K562 (cell line): ENCODE data around the gene EXD2. TPM values are rescaled to one million over a fixed set of nuclear protein-coding genes. Genes with fewer than 3 reads are reported as not detected.
"Not testable (repeated sequence)": the region's sequence is repeated elsewhere in the genome, so short reads cannot be mapped to it uniquely, and the experiment has no call there.

Experiments used
- ATAC-seq: fragments of 200-7000 bp; cut with Tn5 transposase; 3 replicates; pipeline ENCODE4 v1.9.1; 2020; ENCODE audit warnings: moderate library complexity
- BruUV-seq: library from RNA; stranded (reverse); fragments of 400-500 nt; replicated peaks from 2 replicates; lab custom pipeline; 2021; lab: Mats Ljungman, UMichigan
- CTCF ChIA-PET: fragments of 300-600 bp; formaldehyde crosslinking; extraction: SDS; loops from one replicate; lab custom pipeline; 2021; ENCODE audit warnings: low intra/inter-chr PET ratio; lab: Yijun Ruan, JAX
- POLR2A ChIA-PET: fragments of 300-600, 350-650 bp; sonication (Branson Sonifier 250); formaldehyde crosslinking; extraction: SDS; loops from one replicate; lab custom pipeline; 2021; ENCODE audit warnings: antibody characterized with exemption, inconsistent platforms; lab: Yijun Ruan, JAX
- DNase-seq, 4 experiments: peaks; one replicate each; pipeline versions ENCODE4 v3.0.0 to v3.0.0-alpha.2; 2011 to 2018; ENCODE audit warnings: low spot score in 3 of 4, mixed read lengths in 3 of 4; ENCODE audit errors: extremely low read depth in 1 of 4
- FAIRE-seq: peaks from 2 replicates; lab custom pipeline; 2011; peaks lifted over from hg19 to GRCh38; lab: Jason Lieb, UNC
- H2AFZ ChIP-seq: 2 replicates; pipeline ENCODE4 v1.6.0; 2011; ENCODE audit warnings: low read depth, low read length, control low read depth, inconsistent platforms
- H3K27ac ChIP-seq: fragments of 200-600 bp; 3 replicates; pipeline ENCODE4 v1.8.0; 2011; ENCODE audit warnings: low read depth, mild to moderate bottlenecking, control low read depth, inconsistent platforms, low read length, moderate library complexity, mixed read lengths; ENCODE audit errors: extremely low read depth
- H3K27me3 ChIP-seq, 2 experiments: fragments of 300-600 bp in 1 of 2; 2 replicates in 1 of 2; 3 replicates in 1 of 2; pipeline versions ENCODE4 v1.6.0 to v1.8.0; 2011; ENCODE audit warnings: inconsistent platforms in 2 of 2, low read length in 2 of 2, mild to moderate bottlenecking in 1 of 2, mixed read lengths in 1 of 2, moderate library complexity in 1 of 2; ENCODE audit not compliant: control insufficient read depth in 2 of 2, insufficient read depth in 2 of 2
- H3K36me3 ChIP-seq: fragments of 300-600 bp; 3 replicates; pipeline ENCODE4 v1.8.0; 2011; ENCODE audit warnings: mild to moderate bottlenecking, low read length, inconsistent platforms; ENCODE audit not compliant: control insufficient read depth, insufficient read depth
- H3K4me1 ChIP-seq, 2 experiments: fragments of 200-600 bp in 1 of 2; replicated peaks in 1 of 2; 2 replicates in 1 of 2; 3 replicates in 1 of 2; pipeline versions ENCODE4 v1.5.1 to v1.8.0; 2011; ENCODE audit warnings: inconsistent platforms in 2 of 2, low read length in 2 of 2, mild to moderate bottlenecking in 1 of 2, mixed read lengths in 1 of 2, moderate library complexity in 1 of 2; ENCODE audit not compliant: control insufficient read depth in 2 of 2, insufficient read depth in 2 of 2
- H3K4me2 ChIP-seq: 2 replicates; pipeline ENCODE4 v1.6.1; 2011; ENCODE audit warnings: low read length, control low read depth, inconsistent platforms, mixed read lengths; ENCODE audit not compliant: insufficient read depth
- H3K4me3 ChIP-seq: fragments of 200-600 bp; sonication (generic), shearing (Covaris generic); 2 replicates; pipeline ENCODE4 v1.5.1; 2016; ENCODE audit warnings: control low read depth, inconsistent platforms
- H3K79me2 ChIP-seq: fragments of 200-600 bp; 3 replicates; pipeline ENCODE4 v1.8.0; 2011; ENCODE audit warnings: low read length, inconsistent platforms; ENCODE audit not compliant: control insufficient read depth, insufficient read depth
- H3K9ac ChIP-seq, 2 experiments: 2 replicates each; pipeline versions ENCODE4 v1.6.0 to v1.6.1; 2011; ENCODE audit warnings: low read depth in 2 of 2, low read length in 2 of 2, control low read depth in 1 of 2, inconsistent platforms in 1 of 2, mild to moderate bottlenecking in 1 of 2, mixed read lengths in 1 of 2; ENCODE audit not compliant: insufficient read depth in 1 of 2
- H3K9me1 ChIP-seq: one replicate; pipeline ENCODE4 v1.6.0; 2011; ENCODE audit warnings: inconsistent platforms, mild to moderate bottlenecking, low read length, moderate library complexity; ENCODE audit not compliant: control insufficient read depth, insufficient read depth
- H3K9me3 ChIP-seq: replicated peaks from 2 replicates; pipeline ENCODE4 v1.5.1; 2011; ENCODE audit warnings: low read depth, low read length, inconsistent platforms; ENCODE audit not compliant: control insufficient read depth, insufficient read depth
- H4K20me1 ChIP-seq: replicated peaks from 2 replicates; pipeline ENCODE4 v1.6.1; 2011; ENCODE audit warnings: low read length, inconsistent platforms, mixed read lengths; ENCODE audit not compliant: control insufficient read depth, insufficient read depth
- NRF1 ChIP-seq, 2 experiments: fragments of 450-650 bp; IDR thresholded peaks in 1 of 2; conservative IDR thresholded peaks in 1 of 2; 2 replicates each; pipeline ENCODE4 v1.6.1; 2014; ENCODE audit warnings: mild to moderate bottlenecking in 2 of 2
- ZNF277 ChIP-seq: fragments of 250-450 bp; sonication (Bioruptor Pico); IDR thresholded peaks from 2 replicates; pipeline ENCODE4 v1.8.0; 2022; ENCODE audit warnings: inconsistent platforms, mild to moderate bottlenecking, moderate library complexity, borderline replicate concordance
- WGBS: fragments of 100-300 bp; shearing (Covaris generic); methylation state at CpG from one replicate; pipeline ENCODE4 v1.1.6; 2016; ENCODE audit warnings: low coverage, mixed read lengths; ENCODE audit not compliant: insufficient coverage; ENCODE audit errors: missing lambda C conversion rate; 5-methylcytosine and 5-hydroxymethylcytosine counted together
- in situ Hi-C: fragments of 300-500 bp; cut with MboI; formaldehyde crosslinking; loops from 4 replicates; pipeline ENCODE4 v1.15.0; 2018; ENCODE audit warnings: inconsistent platforms, mixed read lengths
- intact Hi-C: fragments of 100-400 bp; cut with micrococcal nuclease; formaldehyde crosslinking; loops from 2 replicates; pipeline ENCODE4 v1.14.2; 2022
- polyA plus RNA-seq, 8 experiments: library from polyadenylated mRNA; depleted of rRNA in 4 of 8; stranded (reverse) in 5 of 8; unstranded in 3 of 8; fragments of >200 nt; fragmentation: Nextera tagmentation in 2 of 8; fragmentation: Illumina TruSeq in 1 of 8; extraction: Ambion mirVana in 2 of 8; extraction: Trizol in 1 of 8; gene quantifications; 2 replicates each; pipeline versions ENCODE4 v1.2.1 to v1.2.3, GENCODE V29; 2011 to 2014; ENCODE audit warnings: inconsistent platforms in 1 of 8, missing spikeins in 1 of 8
- total RNA-seq, 7 experiments: library from RNA; depleted of rRNA in 6 of 7; stranded (reverse); fragments of >200 nt in 6 of 7; fragmentation: Illumina TruSeq in 2 of 7; extraction: Trizol in 2 of 7; gene quantifications; 2 replicates each; pipeline versions ENCODE4 v1.2.1 to v1.2.3, GENCODE V29; 2011 to 2021; ENCODE audit warnings: low replicate concordance in 1 of 7

EXD2 gene
- total and polyA plus RNA-seq, 9 of the 15 experiments (the other 6 are each of a cell fraction or from before 2014, with no cell fraction given): 1.6 to 7.5 (median 3.7) TPM

- ChIA-PET POLR2A (interaction anchor here (0.5 kb wide), 1 partner anchor 19 kb away, joined by 4 read pairs; no protein-coding TSS in a partner anchor), CTCF (no interaction called here)
- no peaks in the 10 kb centered on the region for H4K20me1 ChIP-seq
- ATAC-seq: no peak
- 42% methylated on average over 2 of the region's 2 CpGs for WGBS
- peak; percentile 50 to 64 for TF ChIP-seq NRF1 (conservative IDR thresholded peaks at IDR 0.05 in 1 of 2, IDR thresholded peaks at IDR 0.05 in 1 of 2)
- TF ChIP-seq ZNF277 (CRISPR knock-in tag): no peak
- FAIRE-seq: no peak
- H3K4me3 ChIP-seq: no peak overlapping the region
- no peak overlapping the region for H3K27ac ChIP-seq
- no TSS peak for BruUV-seq
- H3K4me1 ChIP-seq: no peaks in the 10 kb centered on the region
- H3K9me3 ChIP-seq: no peaks in the 10 kb centered on the region
- no peaks in the 10 kb centered on the region for H3K36me3 ChIP-seq
- in situ Hi-C loops (no loop called here), intact Hi-C loops (no loop called here)
- H2AFZ ChIP-seq: no peak overlapping the region
- H3K79me2 ChIP-seq: no peaks in the 10 kb centered on the region
- peaks cover 8 to 16% of the 10 kb centered on the region in 2 experiments; a peak in 3 of 5 replicates for H3K27me3 ChIP-seq
- H3K4me2 ChIP-seq: no peak overlapping the region
- H3K9me1 ChIP-seq: no peaks in the 10 kb centered on the region
- H3K9ac ChIP-seq: no peak overlapping the region
- DNase-seq: no peak
Observed at GRCh38 chr14:69275331-69275730, 84.0 kb downstream of the EXD2 start.

GRCh38 chr14:69277356-69277755 lies 86.1 kb downstream of the EXD2 start:
- intact Hi-C loops, POLR2A ChIA-PET, H3K9me1 ChIP-seq, DNase-seq, in situ Hi-C loops, FAIRE-seq, H3K9ac ChIP-seq, H3K36me3 ChIP-seq, H4K20me1 ChIP-seq, H2AFZ ChIP-seq, H3K4me3 ChIP-seq, H3K9me3 ChIP-seq, H3K4me1 ChIP-seq, H3K4me2 ChIP-seq, H3K79me2 ChIP-seq, ATAC-seq, H3K27ac ChIP-seq, CTCF ChIA-PET, H3K27me3 ChIP-seq, BruUV-seq: not testable (repeated sequence)
- 44% methylated on average over 2 of the region's 3 CpGs for WGBS
